ENCODE data around the gene HMCN2.
"Not testable (repeated sequence)": the region's sequence is repeated elsewhere in the genome, so short reads cannot be mapped to it uniquely, and the experiment has no call there.

HMCN2 gene

DNA sequence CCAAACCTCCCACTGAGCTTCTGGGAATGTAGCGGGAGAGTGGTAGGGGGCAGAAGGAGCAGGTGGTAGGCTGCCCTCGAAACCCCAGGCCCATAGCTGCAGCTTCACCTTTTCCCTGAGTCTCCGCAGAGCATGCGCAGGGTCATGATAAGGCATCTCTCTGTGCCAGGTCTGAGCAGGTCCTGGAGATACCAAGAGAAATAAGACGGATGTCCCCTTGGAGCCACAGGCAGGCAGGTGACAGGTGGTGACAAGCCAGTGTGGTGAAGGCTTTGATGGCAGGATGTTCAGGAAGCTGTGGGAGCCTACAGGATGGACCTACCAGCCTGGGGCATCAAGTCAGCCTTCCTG lies 68.1 kb downstream of the HMCN2 start:
- peak; percentile 65 for DNase-seq

GRCh38 chr9:130334915-130335314 lies 69.4 kb downstream of the HMCN2 start:
- DNase-seq, result no peak

GRCh38 chr9:130336027-130336610 lies 70.6 kb downstream of the HMCN2 start:
- DNase-seq, result no peak

GRCh38 chr9:130336885-130337284 lies 71.3 kb downstream of the HMCN2 start:
- DNase-seq, result peak; percentile 78

DNA sequence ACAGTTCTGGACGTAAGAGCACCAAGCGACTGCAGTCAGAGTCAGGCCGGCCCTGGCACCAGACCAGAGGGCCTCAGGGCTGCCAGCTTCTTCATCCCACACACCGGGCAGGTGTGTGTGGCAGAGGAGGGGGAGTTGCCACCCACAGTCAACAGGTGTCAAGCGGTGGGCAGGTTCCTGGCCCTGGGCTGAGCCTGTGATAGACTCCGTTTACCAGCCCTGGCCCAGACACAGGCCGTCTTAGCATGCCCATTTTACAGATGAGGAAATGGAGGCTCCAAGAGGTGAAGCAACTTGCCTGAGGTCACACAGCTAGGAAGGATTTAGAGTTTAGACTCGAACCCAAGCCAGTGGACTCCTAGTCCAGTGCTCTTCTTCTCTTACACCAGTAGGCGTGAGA lies 71.8 kb downstream of the HMCN2 start:
- DNase-seq, result peak; percentile 87

DNA sequence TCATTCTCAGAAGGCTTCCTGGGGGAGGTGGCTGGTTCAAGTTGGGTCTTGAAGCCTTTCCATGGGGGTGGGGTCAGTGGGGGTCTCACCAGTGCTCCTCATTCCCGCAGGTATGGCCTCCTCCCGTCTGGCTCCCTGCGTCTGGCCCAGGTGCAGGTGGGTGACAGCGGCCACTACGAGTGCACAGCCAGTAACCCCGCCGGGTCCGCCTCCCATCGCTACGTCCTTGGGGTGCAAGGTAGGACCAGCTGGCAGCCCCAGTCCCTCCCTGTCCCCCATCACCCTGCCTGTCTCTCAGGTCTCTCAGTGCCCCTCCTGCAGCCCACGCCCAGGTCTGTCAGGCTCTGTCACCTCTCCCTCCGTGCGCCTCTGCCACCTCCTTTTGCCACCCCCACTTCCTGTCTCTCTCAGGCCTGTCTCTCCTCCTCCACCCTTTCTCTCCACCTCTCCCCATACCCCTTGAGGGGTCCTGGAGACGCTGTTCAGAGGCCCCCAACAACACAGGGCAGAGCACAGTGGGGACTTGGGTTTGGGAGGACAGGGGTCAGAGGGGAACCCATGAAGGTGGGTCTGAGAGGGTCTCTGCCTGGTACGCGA lies 72.3 kb downstream of the HMCN2 start:
- DNase-seq, result peak; percentile 26

DNA sequence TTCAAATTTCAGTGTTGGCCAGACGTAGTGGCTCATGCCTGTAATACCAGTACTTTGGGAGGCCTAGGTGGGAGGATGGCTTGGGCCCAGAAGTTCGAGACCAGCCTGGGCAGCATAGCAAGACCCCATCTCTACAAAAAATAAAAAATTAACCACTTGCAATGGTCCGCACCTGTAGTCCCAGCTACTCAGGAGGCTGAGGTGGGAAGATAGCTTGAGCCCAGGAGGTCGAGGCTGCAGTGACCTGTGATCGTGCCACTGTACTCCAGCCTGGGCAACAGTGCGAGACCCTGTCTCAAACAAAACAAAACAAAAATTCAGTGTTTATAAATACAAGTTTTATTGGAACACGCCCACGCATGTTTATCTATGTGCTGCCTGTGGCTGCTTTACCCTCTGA lies 73.3 kb downstream of the HMCN2 start:
- DNase-seq, result not testable (repeated sequence)

- DNase-seq, result no peak
These were observed 73.7 kb downstream of the HMCN2 start for GRCh38 chr9:130339306-130339705.

DNA sequence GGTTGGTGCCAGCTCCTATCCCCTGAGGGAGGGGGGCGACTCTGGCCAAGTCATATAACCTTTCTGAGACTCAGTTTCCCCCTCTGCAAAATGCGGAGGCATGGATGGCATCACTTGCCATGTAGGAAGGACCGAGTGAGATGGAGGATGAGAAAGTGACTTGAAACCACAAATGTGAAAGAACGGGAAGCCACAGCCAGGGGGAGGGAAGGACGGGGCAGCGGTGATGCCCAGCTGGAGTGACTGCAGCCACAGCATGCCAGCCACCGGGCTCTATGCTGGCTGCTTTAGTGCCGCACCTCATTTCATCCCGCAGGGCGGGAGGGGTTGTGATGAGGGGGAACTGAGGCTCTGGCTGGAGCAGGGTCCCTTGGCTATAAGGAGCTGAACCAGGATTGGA lies 74.5 kb downstream of the HMCN2 start:
- DNase-seq, result no peak

- DNase-seq, result not testable (repeated sequence)
These were observed 75.0 kb downstream of the HMCN2 start for GRCh38 chr9:130340557-130340956.

- no peak for DNase-seq
These were observed 75.6 kb downstream of the HMCN2 start for GRCh38 chr9:130341128-130341527.

- DNase-seq, result no peak
These were observed 76.5 kb downstream of the HMCN2 start for GRCh38 chr9:130341839-130342713.

- no peak for DNase-seq
These were observed 77.1 kb downstream of the HMCN2 start for GRCh38 chr9:130342714-130343085.

DNA sequence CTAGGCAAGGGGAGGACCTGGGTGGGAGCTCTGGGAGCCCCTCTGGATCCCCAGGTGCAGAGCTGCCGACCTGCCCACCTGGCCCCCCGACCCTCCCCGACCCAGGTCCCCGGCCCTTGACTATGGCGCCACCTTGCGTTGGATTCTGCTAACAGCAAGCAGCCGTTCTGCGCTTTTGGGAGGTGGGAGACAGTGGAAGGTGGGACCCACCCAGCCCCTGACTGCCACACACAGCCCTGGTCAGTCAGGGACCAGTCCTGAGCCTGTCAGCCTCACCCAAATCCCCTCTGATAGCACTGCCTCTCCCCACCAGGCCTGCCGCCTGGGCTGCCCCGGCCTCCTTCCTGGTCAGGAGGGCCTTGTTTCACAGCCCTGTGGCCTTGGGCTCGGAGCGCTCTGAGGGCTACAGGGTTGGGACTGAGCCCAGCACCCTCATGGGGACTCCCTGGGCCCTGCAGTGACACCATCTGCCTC lies 77.9 kb downstream of the HMCN2 start:
- DNase-seq, result peak; percentile 38

DNA sequence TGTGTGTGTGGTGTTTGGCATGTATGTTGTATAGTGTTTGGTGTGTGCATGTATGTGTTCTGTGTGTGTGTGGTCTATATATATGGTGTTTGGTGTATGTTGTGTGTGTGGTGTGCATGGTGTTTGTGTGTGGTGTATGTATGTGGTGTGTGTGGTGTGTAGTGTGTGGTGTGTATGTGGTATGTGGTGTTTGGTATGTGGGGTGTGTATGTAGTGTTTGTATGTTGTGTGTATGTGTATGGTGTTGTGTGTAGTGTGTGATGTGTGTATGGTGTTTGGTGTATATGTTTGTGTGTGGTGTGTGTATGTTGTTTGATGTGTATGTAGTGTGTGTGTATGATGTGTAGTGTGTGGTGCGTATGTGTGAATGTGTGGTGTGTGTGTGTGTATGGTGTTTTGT lies 78.8 kb downstream of the HMCN2 start:
- no peak for DNase-seq

DNA sequence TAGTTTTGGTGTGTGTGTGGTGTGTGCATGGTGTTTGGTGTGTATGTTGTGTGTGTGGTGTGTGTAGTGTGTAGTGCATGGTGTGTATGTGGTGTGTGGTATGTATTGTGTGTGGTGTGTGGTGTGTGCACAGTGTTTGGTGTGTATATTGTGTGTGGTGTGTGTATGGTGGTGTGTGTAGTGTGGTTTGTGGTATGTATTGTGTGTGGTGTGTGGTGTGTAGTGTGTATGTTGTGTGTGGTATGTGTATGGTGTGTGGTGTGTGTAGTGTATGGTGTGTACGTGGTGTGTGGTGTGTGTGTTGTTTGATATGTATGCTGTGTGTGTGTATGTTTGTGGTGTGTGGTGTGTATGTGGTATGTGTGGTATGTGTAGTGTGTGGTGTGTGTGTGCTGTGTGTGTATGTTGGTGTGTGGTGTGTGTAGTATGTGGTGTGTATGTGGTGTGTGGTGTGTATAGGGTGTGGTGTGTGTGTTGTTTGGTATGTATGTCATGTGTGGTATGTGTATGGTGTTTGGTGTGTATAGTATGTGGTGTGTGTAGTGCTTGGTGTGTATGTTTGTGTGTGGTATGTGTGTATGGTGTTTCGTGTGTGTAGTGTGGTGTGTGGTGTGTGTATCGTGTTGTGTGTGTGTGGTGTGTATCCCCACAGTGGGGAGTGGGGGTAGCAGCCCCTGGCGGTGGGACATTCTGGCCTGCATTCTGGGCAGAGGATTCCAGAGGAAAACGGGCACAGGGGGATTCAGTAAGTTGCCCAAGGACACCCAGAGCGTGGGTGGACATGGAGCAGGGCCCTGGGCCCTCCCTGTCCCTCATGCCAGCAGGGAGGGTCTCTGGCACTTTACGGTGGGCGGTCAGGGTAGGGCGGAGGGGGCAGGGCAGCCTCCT lies 79.7 kb downstream of the HMCN2 start:
- no peak for DNase-seq

DNA sequence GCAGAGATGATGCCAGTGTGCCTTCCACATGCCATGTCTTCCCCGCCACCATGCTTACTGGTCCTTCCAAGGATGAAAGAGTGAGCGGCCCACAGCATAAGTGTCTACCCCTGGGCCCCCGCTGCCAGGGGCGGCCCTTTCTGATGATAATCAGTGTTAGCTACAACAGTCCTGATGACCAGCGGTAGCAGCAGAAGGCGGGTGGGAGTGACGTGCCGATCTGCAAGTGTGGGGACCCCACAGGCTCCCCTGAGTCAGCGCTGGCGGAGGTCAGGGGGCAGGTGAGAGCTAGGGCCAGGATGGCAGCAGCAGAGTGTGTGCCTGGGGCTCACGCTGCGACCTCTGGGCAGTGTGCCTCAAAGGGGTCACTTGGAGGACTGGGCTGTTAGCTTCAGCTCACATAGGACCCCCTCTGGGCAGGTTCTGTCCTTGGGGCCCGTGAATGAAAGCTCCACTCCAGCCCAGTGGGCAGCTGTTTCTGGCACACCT lies 80.4 kb downstream of the HMCN2 start:
- DNase-seq, result no peak

GRCh38 chr9:130346431-130346830 lies 80.9 kb downstream of the HMCN2 start:
- DNase-seq, result no peak

GRCh38 chr9:130347036-130347435 lies 81.5 kb downstream of the HMCN2 start:
- no peak for DNase-seq

DNA sequence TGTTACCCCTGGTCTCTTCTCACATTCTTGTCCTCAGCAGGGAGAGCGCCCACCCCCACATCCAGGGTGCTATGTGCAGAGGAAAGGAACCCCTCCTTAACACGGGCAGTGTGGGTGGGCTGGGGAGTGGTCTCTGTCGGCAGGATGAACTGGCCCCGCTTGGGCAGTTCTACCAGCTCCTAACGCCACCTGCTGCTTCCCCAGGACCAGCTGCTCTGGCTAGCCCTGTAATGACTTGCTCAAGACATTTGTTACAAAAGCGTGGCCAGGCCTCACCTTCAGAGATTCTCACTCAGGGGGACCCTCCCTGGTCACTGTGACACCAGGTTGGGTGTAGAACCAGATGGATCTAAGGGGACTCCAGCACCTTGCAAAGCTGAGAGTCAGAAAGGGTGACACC lies 82.4 kb downstream of the HMCN2 start:
- peak; percentile 21 for DNase-seq

GRCh38 chr9:130348341-130348740 lies 82.8 kb downstream of the HMCN2 start:
- no peak for DNase-seq

- DNase-seq, result no peak
These were observed 83.3 kb downstream of the HMCN2 start for GRCh38 chr9:130348881-130349280.

GRCh38 chr9:130349398-130349797 lies 83.8 kb downstream of the HMCN2 start:
- no peak for DNase-seq

Measured in NCI-H69 (cell line).